WI38 (cell line): ENCODE data around the gene SURF4.

Experiments used
- H3K4me3 ChIP-seq: 2 replicates; pipeline ENCODE4 v1.5.1; 2011; ENCODE audit warnings: low read depth, mild to moderate bottlenecking, control low read depth, low read length
- CTCF ChIP-seq: IDR thresholded peaks from 2 replicates; pipeline ENCODE4 v1.5.1; 2012; ENCODE audit warnings: low read depth, mild to moderate bottlenecking, control low read depth, low read length

SURF4 gene

GRCh38 chr9:133366435-133366834 lies 9.4 kb downstream of the SURF4 start:
- H3K4me3 ChIP-seq, result no peak overlapping the region
- TF ChIP-seq CTCF, result no peak

GRCh38 chr9:133362359-133363044 lies 13.4 kb downstream of the SURF4 start:
- no peak for TF ChIP-seq CTCF
- H3K4me3 ChIP-seq, result no peak overlapping the region

GRCh38 chr9:133361507-133362092 lies 14.3 kb downstream of the SURF4 start:
- TF ChIP-seq CTCF, result no peak
- no peak overlapping the region for H3K4me3 ChIP-seq

GRCh38 chr9:133360400-133361393 lies 15.2 kb downstream of the SURF4 start:
- no peak overlapping the region for H3K4me3 ChIP-seq
- no peak for TF ChIP-seq CTCF

- H3K4me3 ChIP-seq, result no peak overlapping the region
- no peak for TF ChIP-seq CTCF
Measured at GRCh38 chr9:133359399-133360175, 16.3 kb downstream of the SURF4 start.

- H3K4me3 ChIP-seq, result no peak overlapping the region
Measured at GRCh38 chr9:133357656-133358055, 18.2 kb downstream of the SURF4 start.

More at GRCh38 chr9:133357656-133358055, 18.2 kb downstream of the SURF4 start:
- TF ChIP-seq CTCF, result no peak
